ENCODE results near the gene EIF4E. TPM values are rescaled to one million over a fixed set of nuclear protein-coding genes. Genes with fewer than 3 reads are reported as not detected.

The EIF4E gene
- total RNA-seq, 4 donors from 2014 or later = 68.3 to 112 (median 97.5) TPM

GRCh38 chr4:98908182-98908581, 20.8 kb downstream of the EIF4E start:
- WGBS, 2 donors (ENCODE audit: low coverage in 1 of 2) = 48 to 58% methylated on average over 3 of the region's 3 CpGs
- ATAC-seq = no peak
- H3K36me3 ChIP-seq = no peaks in the 10 kb centered on the region
- TF ChIP-seq CTCF (IDR thresholded peaks at IDR 0.05) = no peak
- no peak for TF ChIP-seq EP300 (IDR thresholded peaks at IDR 0.05)
- no peak for TF ChIP-seq POLR2A (IDR thresholded peaks at IDR 0.05)
- TF ChIP-seq POLR2AphosphoS5 (IDR thresholded peaks at IDR 0.05) = no peak
- peaks cover 12 to 60% (median 21%) of the 10 kb centered on the region in 3 donors for H3K4me1 ChIP-seq
- no peak overlapping the region for H3K27ac ChIP-seq
- H3K4me3 ChIP-seq = no peak overlapping the region
- no peaks in the 10 kb centered on the region for H3K27me3 ChIP-seq
- no peaks in the 10 kb centered on the region for H3K9me3 ChIP-seq

- H3K4me1 ChIP-seq = peaks cover 10 to 51% (median 21%) of the 10 kb centered on the region in 3 donors
- no peak for ATAC-seq
Measured at GRCh38 chr4:98905839-98906238, 23.1 kb downstream of the EIF4E start.

GRCh38 chr4:98905297-98905696, 23.6 kb downstream of the EIF4E start:
- 94 to 97% methylated on average over 3 of the region's 3 CpGs for WGBS, 2 donors (ENCODE audit: low coverage in 1 of 2)
- H3K4me1 ChIP-seq = peaks cover 6 to 46% (median 21%) of the 10 kb centered on the region in 3 donors
- TF ChIP-seq POLR2A (IDR thresholded peaks at IDR 0.05) (no peak), EP300 (IDR thresholded peaks at IDR 0.05) (no peak), CTCF (IDR thresholded peaks at IDR 0.05) (no peak), POLR2AphosphoS5 (IDR thresholded peaks at IDR 0.05) (no peak)
- H3K27ac ChIP-seq = no peak overlapping the region
- H3K27me3 ChIP-seq = no peaks in the 10 kb centered on the region
- H3K36me3 ChIP-seq = peaks cover 0 to 16% of the 10 kb centered on the region in 2 donors
- H3K9me3 ChIP-seq = no peaks in the 10 kb centered on the region
- ATAC-seq = no peak
- no peak overlapping the region for H3K4me3 ChIP-seq

More at GRCh38 chr4:98905839-98906238, 23.1 kb downstream of the EIF4E start:
- Histone ChIP-seq H3K27ac (no peak overlapping the region), H3K27me3 (no peaks in the 10 kb centered on the region), H3K4me3 (no peak overlapping the region), H3K9me3 (no peaks in the 10 kb centered on the region), H3K36me3 (peaks cover 0 to 10% of the 10 kb centered on the region in 2 donors)
- no peak for TF ChIP-seq CTCF (IDR thresholded peaks at IDR 0.05)
- TF ChIP-seq EP300 (IDR thresholded peaks at IDR 0.05) = no peak
- no peak for TF ChIP-seq POLR2AphosphoS5 (IDR thresholded peaks at IDR 0.05)
- TF ChIP-seq POLR2A (IDR thresholded peaks at IDR 0.05) = no peak

- no peak for TF ChIP-seq POLR2AphosphoS5 (IDR thresholded peaks at IDR 0.05)
- no peak for TF ChIP-seq EP300 (IDR thresholded peaks at IDR 0.05)
- TF ChIP-seq POLR2A (IDR thresholded peaks at IDR 0.05) = no peak
- TF ChIP-seq CTCF (IDR thresholded peaks at IDR 0.05) = no peak
- Histone ChIP-seq H3K4me1 (peaks cover 5 to 32% (median 16%) of the 10 kb centered on the region in 3 donors), H3K4me3 (no peak overlapping the region), H3K36me3 (peaks cover 0 to 22% of the 10 kb centered on the region in 2 donors), H3K27ac (no peak overlapping the region), H3K9me3 (no peaks in the 10 kb centered on the region), H3K27me3 (no peaks in the 10 kb centered on the region)
- WGBS, 2 donors (ENCODE audit: low coverage in 1 of 2) = 71 to 85% methylated on average over 5 of the region's 5 CpGs
- no peak for ATAC-seq
Measured at GRCh38 chr4:98903963-98904362, 25.0 kb downstream of the EIF4E start.

GRCh38 chr4:98903561-98903960, 25.4 kb downstream of the EIF4E start:
- H3K27ac ChIP-seq = no peak overlapping the region
- 88 to 100% methylated on average over 1 to 2 of the region's 2 CpGs for WGBS, 2 donors (ENCODE audit: low coverage in 1 of 2)
- TF ChIP-seq POLR2A (IDR thresholded peaks at IDR 0.05) (no peak), EP300 (IDR thresholded peaks at IDR 0.05) (no peak), CTCF (IDR thresholded peaks at IDR 0.05) (no peak), POLR2AphosphoS5 (IDR thresholded peaks at IDR 0.05) (no peak)
- H3K9me3 ChIP-seq = no peaks in the 10 kb centered on the region
- H3K36me3 ChIP-seq = peaks cover 0 to 22% of the 10 kb centered on the region in 2 donors
- H3K27me3 ChIP-seq = no peaks in the 10 kb centered on the region
- peaks cover 3 to 28% (median 13%) of the 10 kb centered on the region in 3 donors for H3K4me1 ChIP-seq
- no peak overlapping the region for H3K4me3 ChIP-seq
- ATAC-seq = no peak

All from gastroesophageal sphincter (tissue), 4 donors.